Kidney glomerular epithelial cell (primary cell): ENCODE measurements around the gene TSPAN5.
"Not testable (repeated sequence)": the region's sequence is repeated elsewhere in the genome, so short reads cannot be mapped to it uniquely, and the experiment has no call there.

Experiments
- DNase-seq: peaks from one replicate; lab custom pipeline; 2025; lab: John Stamatoyannopoulos, UW

The TSPAN5 gene

GRCh38 chr4:98496152-98496845, 162.1 kb downstream of the TSPAN5 start:
- DNase-seq: no peak

DNA sequence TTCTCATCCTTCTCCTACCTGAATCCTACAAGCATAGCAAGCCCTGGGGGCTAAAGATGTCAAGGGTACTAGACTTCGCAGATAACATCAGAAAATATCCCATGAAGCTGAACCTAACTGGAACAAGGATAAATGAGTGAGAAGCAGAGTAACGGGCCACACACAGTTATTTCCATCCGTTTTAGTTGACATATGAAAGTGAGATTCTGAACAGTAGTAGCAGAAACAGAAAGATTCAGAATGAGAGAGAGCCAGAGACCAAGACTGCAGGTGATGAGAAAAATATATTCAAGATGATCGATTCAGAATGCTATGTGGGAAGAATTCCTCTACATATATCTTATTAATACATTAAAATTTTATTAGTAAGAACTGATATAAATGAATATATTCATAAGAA, 165.1 kb downstream of the TSPAN5 start:
- DNase-seq: no peak

- peak; percentile 89 for DNase-seq
Observed at GRCh38 chr4:98491899-98492559, 166.4 kb downstream of the TSPAN5 start.

DNA sequence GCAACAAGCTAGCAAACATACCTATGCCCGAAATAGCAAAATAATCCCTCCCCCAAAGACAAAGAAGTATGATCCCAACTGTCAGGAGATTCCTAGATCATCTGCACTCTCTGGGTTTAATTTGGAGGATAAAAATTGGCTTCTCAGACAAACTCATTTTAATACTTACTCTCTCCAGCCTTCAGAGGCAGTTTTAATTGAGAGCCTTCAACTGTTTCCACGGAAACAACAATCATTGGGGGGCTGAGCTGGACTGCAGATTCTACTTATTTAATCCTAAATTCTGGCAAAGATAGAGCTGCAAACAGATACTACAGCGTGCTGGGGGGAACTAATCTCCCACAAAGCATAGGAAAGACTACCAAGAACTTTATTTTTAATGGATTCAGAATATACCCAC, 168.2 kb downstream of the TSPAN5 start:
- DNase-seq: no peak

- no peak for DNase-seq
Observed at GRCh38 chr4:98485816-98486345, 172.5 kb downstream of the TSPAN5 start.

GRCh38 chr4:98484031-98484430, 174.4 kb downstream of the TSPAN5 start:
- peak; percentile 66 for DNase-seq

DNA sequence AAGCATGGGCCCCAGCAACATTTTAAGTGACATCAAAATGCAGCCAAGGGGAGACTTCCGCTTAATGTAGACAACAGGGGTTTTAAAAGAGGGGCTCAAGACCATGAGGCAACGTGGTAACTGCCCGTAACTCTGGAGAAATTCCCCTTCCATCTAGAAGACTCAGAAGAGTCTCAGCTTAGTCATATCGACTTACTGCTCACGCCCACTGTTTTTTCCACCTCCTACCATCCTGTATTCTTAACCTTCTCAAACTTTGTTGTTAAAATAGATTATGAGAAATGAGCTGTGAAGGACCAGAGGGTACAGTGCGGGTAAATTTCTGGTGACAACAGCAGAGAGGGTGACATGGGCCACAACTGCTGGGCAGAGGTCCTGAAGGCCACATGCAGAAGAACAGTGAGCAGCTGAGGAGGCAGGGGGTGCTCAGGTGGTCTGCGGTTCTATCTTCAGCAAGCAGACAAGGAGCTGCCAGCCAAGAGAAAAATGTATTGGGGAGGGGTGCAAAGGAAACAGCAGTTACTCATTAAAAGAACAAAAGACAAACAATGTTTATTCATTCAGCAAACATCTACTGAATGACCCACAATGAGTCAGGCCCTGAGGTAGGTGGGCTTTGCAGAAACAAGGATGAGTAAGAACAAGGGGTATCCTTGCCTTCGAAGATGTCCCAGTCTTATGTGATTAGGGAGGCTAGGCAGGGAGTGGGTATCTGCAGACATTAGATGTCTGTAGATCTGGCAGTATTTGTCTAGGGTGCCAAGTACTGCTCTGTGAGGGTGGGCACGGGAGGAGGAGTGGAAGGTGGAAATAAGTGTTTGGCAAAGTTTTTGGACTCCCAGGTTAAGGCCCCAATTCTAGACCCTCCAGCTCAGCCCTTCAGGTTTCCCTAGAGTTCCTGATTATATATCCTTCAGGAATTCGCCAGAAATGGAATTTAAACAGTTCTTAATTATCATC, 175.3 kb downstream of the TSPAN5 start:
- peak; percentile 82 for DNase-seq

GRCh38 chr4:98482503-98482846, 175.9 kb downstream of the TSPAN5 start:
- no peak for DNase-seq

GRCh38 chr4:98481167-98481566, 177.2 kb downstream of the TSPAN5 start:
- DNase-seq: no peak

- DNase-seq: no peak
Observed at GRCh38 chr4:98480535-98480934, 177.9 kb downstream of the TSPAN5 start.

DNA sequence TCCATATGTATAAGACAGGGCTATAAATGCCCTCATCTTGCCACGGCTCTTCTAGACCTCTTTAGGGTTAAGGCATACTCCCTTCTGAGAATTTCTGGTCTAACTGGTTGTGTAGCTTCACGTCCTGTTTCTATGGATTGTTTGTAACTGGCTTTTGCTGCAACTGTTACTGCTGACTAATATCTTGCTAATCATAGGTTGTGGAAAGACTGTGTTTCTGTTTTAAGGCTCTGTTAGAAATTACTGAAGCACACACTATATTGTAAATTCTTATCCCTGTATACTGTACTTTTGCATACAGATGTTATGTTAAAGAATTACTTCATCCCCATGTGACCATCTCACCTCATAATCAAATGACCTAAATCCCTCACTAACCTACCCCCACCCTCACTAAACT, 178.8 kb downstream of the TSPAN5 start:
- DNase-seq: not testable (repeated sequence)

DNA sequence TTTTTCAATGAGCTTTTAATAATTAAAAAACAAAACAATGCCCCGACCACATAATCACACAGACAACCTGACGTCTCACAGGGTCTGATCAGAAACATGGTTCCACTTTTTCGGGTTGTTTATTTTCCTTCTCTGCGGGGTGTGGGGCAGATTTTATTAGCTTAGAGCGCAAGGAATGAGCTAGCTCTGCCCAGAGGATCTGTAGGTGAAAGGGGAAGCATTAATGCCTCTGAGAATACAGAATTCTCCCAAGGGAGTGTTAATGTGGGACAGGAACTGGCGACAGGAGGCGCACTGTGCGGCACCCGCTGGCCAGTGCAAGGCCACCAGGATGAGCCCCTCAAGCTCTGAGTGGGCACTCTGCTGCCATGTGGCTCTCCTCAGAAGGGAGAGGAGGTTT, 181.5 kb downstream of the TSPAN5 start:
- no peak for DNase-seq

- peak; percentile 55 for DNase-seq
Observed at GRCh38 chr4:98474408-98474844, 184.0 kb downstream of the TSPAN5 start.

GRCh38 chr4:98473046-98473445, 185.4 kb downstream of the TSPAN5 start:
- DNase-seq: no peak

- DNase-seq: no peak
Observed at GRCh38 chr4:98470831-98471230, 187.6 kb downstream of the TSPAN5 start.

GRCh38 chr4:98470366-98470765, 188.0 kb downstream of the TSPAN5 start:
- no peak for DNase-seq

DNA sequence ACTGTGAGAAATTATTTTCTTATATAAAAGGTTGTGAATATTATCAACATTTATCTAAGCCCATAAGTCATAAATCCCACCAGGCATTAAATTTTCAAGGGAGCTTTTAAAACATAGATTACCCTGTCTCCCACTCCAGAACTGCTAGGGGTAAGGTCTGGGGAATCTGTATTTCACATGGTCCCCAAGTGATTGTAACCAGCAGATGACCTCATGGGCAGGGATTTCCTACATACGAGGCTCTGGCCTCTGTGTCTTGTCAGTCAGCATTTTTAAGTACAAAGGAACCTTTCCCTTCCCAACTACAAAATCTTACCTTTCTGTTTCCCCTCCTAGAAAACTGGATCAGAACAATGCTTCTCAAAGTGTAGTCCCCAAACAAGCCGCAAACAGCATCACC, 188.6 kb downstream of the TSPAN5 start:
- DNase-seq: no peak

- no peak for DNase-seq
Observed at GRCh38 chr4:98468709-98469108, 189.7 kb downstream of the TSPAN5 start.

DNA sequence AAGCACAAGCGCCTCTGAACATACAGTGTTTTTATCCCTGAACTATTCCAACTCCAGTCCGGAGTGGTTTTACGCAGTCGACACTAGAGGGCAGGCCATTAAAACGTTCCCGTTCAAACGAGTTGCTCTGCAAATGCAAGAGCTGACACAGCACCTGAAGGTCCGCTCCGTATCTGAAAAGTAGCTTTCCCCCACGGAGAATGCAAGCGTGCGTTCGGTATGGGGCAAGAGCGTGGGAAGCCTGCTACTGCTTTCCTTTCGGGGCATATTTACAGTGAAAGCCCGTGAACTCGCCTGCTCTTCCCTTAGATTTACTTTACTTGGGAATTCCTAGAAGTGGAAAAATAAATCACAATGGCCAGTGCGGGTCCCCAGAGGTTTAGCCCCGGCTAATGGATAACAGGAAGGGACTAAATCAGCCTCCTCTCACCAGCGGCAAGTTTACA, 190.8 kb downstream of the TSPAN5 start:
- DNase-seq: peak; percentile 85

DNA sequence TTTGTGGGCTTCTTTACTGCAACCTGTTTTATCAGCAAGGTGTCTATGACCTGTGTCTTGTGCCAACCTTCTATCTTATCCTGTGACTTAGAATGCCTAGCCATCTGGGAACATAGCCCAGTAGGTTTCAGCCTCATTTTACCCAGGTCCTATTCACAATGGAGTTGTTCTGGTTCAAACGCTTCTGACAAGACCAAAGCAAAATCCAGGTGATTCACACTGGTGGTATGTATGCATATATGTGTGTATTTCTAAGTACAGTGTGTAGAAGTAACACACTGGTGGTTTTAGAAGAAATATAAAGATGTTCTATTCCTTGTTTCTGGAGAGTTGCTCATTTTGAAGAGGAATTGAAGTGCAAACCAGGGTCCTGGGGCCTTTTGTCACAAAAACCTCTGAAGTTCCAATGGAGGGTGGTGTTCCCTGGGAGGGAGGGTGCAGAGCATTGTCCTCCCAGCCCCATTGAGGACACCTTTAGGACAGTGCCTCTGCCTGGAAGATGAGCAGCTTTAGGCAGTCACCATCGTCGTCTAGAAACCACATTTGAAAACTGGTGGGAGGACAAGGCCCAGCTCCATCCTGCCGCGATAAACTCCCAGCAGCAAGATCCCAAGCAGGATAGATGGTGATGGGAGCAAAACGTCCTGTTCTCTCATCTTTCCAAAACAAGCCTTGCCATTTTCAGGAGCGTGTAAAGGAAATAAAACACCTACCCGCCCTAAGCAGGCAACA, 191.4 kb downstream of the TSPAN5 start:
- DNase-seq: no peak

DNA sequence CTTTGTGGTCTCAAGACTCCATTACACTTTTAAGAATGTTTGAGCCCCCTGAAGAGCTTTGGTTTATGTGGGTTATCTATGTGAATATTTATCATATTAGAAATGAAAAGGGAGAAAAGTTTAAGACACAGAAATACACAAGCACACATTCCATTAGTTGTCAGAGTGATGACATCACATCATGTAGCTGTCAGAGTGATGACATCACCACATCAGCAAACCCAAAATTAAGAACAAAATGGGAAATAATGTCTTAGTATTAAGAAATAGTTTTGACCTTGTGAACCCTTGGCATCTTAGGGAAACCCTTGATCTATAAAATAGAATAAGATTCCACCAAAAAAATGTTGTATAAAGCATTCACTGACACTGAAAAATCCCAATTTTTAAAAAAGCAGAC, 195.9 kb downstream of the TSPAN5 start:
- no peak for DNase-seq
